ENCODE data around the gene RCSD1. TPM values are rescaled to one million over a fixed set of nuclear protein-coding genes. Genes with fewer than 3 reads are reported as not detected.
"Not testable (repeated sequence)": the region's sequence is repeated elsewhere in the genome, so short reads cannot be mapped to it uniquely, and the experiment has no call there.

RCSD1 gene
- total RNA-seq, 2 donors from 2014 or later, result 28.2 to 65.6 TPM

- ATAC-seq, result peak in 1 of 2 donors; percentile 2
- peaks cover 10 to 13% of the 10 kb centered on the region in 2 donors for H3K36me3 Mint-ChIP-seq
- peak overlapping the region; percentile 5 to 89 for H3K27ac Mint-ChIP-seq
- DNase-seq (ENCODE audit: low spot score in 2 of 2), result no peak
- no peaks in the 10 kb centered on the region for H3K9me3 Mint-ChIP-seq
Measured at GRCh38 chr1:167720965-167721616, 91.1 kb downstream of the RCSD1 start.

- Mint-ChIP-seq H3K27ac (peak within 1 kb of the TSS; percentile 87 to 89), H3K9me3 (no peaks in the 10 kb centered on the region), H3K36me3 (peaks cover 10 to 13% of the 10 kb centered on the region in 2 donors)
- ATAC-seq, result peak; percentile 98
- peak; percentile 94 to 98 for DNase-seq (ENCODE audit: low spot score in 2 of 2)
Measured at GRCh38 chr1:167721617-167722151, 91.7 kb downstream of the RCSD1 start, which contains the start of gene MPZL1. Gene MPZL1, plus strand, starts transcription at chr1:167721982. Its CDS starts 170 bp downstream, at chr1:167722152.

GRCh38 chr1:167722152-167722869 is 92.3 kb downstream of the RCSD1 start:
- Mint-ChIP-seq H3K36me3 (peaks cover 10 to 13% of the 10 kb centered on the region in 2 donors), H3K27ac (peak overlapping the region in 1 of 2 donors; percentile 89), H3K9me3 (no peaks in the 10 kb centered on the region)
- peak; percentile 59 to 64 for ATAC-seq
- peak; percentile 40 to 62 for DNase-seq (ENCODE audit: low spot score in 2 of 2)

- DNase-seq (ENCODE audit: low spot score in 2 of 2), result no peak
- H3K27ac Mint-ChIP-seq, result no peak overlapping the region
- ATAC-seq, result no peak
- no peaks in the 10 kb centered on the region for H3K9me3 Mint-ChIP-seq
- H3K36me3 Mint-ChIP-seq, result peaks cover 10 to 13% of the 10 kb centered on the region in 2 donors
Measured at GRCh38 chr1:167722870-167723251, 92.8 kb downstream of the RCSD1 start.

- Mint-ChIP-seq H3K36me3 (peaks cover 10 to 13% of the 10 kb centered on the region in 2 donors), H3K9me3 (no peaks in the 10 kb centered on the region), H3K27ac (no peak overlapping the region)
- DNase-seq (ENCODE audit: low spot score in 2 of 2) (no peak), ATAC-seq (no peak)
Measured at GRCh38 chr1:167723707-167724323, 93.8 kb downstream of the RCSD1 start.

- no peak overlapping the region for H3K27ac Mint-ChIP-seq
- DNase-seq (ENCODE audit: low spot score in 2 of 2) (no peak), ATAC-seq (no peak)
- peaks cover 13 to 22% of the 10 kb centered on the region in 2 donors for H3K36me3 Mint-ChIP-seq
- no peaks in the 10 kb centered on the region for H3K9me3 Mint-ChIP-seq
Measured at GRCh38 chr1:167726008-167726407, 96.0 kb downstream of the RCSD1 start.

GRCh38 chr1:167728818-167729410 is 98.9 kb downstream of the RCSD1 start:
- Mint-ChIP-seq H3K36me3 (peaks cover 5 to 20% of the 10 kb centered on the region in 2 donors), H3K9me3 (no peaks in the 10 kb centered on the region), H3K27ac (no peak overlapping the region)
- DNase-seq (ENCODE audit: low spot score in 2 of 2) (no peak), ATAC-seq (no peak)

- H3K36me3 Mint-ChIP-seq, result peaks cover 5 to 17% of the 10 kb centered on the region in 2 donors
Measured at GRCh38 chr1:167734227-167734626, 104.2 kb downstream of the RCSD1 start.

GRCh38 chr1:167734841-167735240 is 104.8 kb downstream of the RCSD1 start:
- Mint-ChIP-seq H3K36me3 (peaks cover 5 to 17% of the 10 kb centered on the region in 2 donors), H3K9me3 (no peaks in the 10 kb centered on the region), H3K27ac (no peak overlapping the region)
- DNase-seq (ENCODE audit: low spot score in 2 of 2) (no peak), ATAC-seq (no peak)

More at GRCh38 chr1:167734227-167734626, 104.2 kb downstream of the RCSD1 start:
- peak overlapping the region in 1 of 2 donors; percentile 26 for H3K27ac Mint-ChIP-seq
- no peaks in the 10 kb centered on the region for H3K9me3 Mint-ChIP-seq
- no peak for DNase-seq (ENCODE audit: low spot score in 2 of 2)
- no peak for ATAC-seq

GRCh38 chr1:167737169-167737568 is 107.1 kb downstream of the RCSD1 start:
- peaks cover 0 to 7% of the 10 kb centered on the region in 2 donors for H3K36me3 Mint-ChIP-seq
- no peak overlapping the region for H3K27ac Mint-ChIP-seq
- DNase-seq (ENCODE audit: low spot score in 2 of 2), result no peak
- no peaks in the 10 kb centered on the region for H3K9me3 Mint-ChIP-seq
- ATAC-seq, result no peak

- ATAC-seq (no peak), DNase-seq (ENCODE audit: low spot score in 2 of 2) (no peak)
- H3K9me3 Mint-ChIP-seq, result no peaks in the 10 kb centered on the region
- peaks cover 0 to 7% of the 10 kb centered on the region in 2 donors for H3K36me3 Mint-ChIP-seq
- no peak overlapping the region for H3K27ac Mint-ChIP-seq
Measured at GRCh38 chr1:167738158-167738557, 108.1 kb downstream of the RCSD1 start.

GRCh38 chr1:167739752-167740151 is 109.7 kb downstream of the RCSD1 start:
- H3K36me3 Mint-ChIP-seq, result peaks cover 0 to 7% of the 10 kb centered on the region in 2 donors
- ATAC-seq (no peak), DNase-seq (ENCODE audit: low spot score in 2 of 2) (no peak)
- no peak overlapping the region for H3K27ac Mint-ChIP-seq
- no peaks in the 10 kb centered on the region for H3K9me3 Mint-ChIP-seq

GRCh38 chr1:167741103-167741502 is 111.1 kb downstream of the RCSD1 start:
- H3K36me3 Mint-ChIP-seq; DNase-seq (ENCODE audit: low spot score in 2 of 2); H3K27ac Mint-ChIP-seq; ATAC-seq; H3K9me3 Mint-ChIP-seq: not testable (repeated sequence)

- not testable (repeated sequence) for H3K9me3 Mint-ChIP-seq, H3K27ac Mint-ChIP-seq, ATAC-seq
Measured at GRCh38 chr1:167742392-167743057, 112.5 kb downstream of the RCSD1 start.

GRCh38 chr1:167744901-167745300 is 114.9 kb downstream of the RCSD1 start:
- ATAC-seq, result no peak
- no peaks in the 10 kb centered on the region for H3K9me3 Mint-ChIP-seq
- DNase-seq (ENCODE audit: low spot score in 2 of 2), result no peak
- H3K36me3 Mint-ChIP-seq, result no peaks in the 10 kb centered on the region
- no peak overlapping the region for H3K27ac Mint-ChIP-seq

More at GRCh38 chr1:167742392-167743057, 112.5 kb downstream of the RCSD1 start:
- DNase-seq (ENCODE audit: low spot score in 2 of 2); H3K36me3 Mint-ChIP-seq: not testable (repeated sequence)

GRCh38 chr1:167746013-167746672 is 116.1 kb downstream of the RCSD1 start:
- Mint-ChIP-seq H3K36me3 (no peaks in the 10 kb centered on the region), H3K27ac (no peak overlapping the region), H3K9me3 (no peaks in the 10 kb centered on the region)
- ATAC-seq (no peak), DNase-seq (ENCODE audit: low spot score in 2 of 2) (no peak)
